ENCODE measurements around the gene AP1S1.

The AP1S1 gene

DNA sequence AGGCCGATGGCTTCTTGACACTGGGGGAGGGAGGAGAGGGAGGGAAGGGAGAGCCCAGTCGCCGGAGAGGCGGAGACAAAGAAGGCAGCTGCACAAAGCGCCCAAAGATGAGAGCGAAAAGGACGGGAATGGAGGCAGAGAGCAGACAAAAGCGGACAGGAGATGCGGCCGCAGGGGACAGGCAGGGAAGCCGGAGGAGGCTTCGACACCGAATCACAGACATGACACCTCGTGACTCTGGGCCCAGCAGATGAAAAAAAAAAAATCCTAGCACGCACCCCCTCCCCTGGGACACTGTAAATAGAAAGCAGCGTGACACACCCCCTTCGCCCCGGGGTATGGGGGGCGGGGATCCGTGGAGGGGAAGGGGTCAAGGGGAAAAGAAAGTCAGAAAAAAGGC, 24.8 kb downstream of the AP1S1 start:
- no peak for DNase-seq (ENCODE audit: low read depth in 1 of 2, low spot score in 1 of 2)
- TF ChIP-seq POLR2AphosphoS5 (IDR thresholded peaks at IDR 0.05; ENCODE audit: low read depth), result no peak
- TF ChIP-seq, protein P1, sequence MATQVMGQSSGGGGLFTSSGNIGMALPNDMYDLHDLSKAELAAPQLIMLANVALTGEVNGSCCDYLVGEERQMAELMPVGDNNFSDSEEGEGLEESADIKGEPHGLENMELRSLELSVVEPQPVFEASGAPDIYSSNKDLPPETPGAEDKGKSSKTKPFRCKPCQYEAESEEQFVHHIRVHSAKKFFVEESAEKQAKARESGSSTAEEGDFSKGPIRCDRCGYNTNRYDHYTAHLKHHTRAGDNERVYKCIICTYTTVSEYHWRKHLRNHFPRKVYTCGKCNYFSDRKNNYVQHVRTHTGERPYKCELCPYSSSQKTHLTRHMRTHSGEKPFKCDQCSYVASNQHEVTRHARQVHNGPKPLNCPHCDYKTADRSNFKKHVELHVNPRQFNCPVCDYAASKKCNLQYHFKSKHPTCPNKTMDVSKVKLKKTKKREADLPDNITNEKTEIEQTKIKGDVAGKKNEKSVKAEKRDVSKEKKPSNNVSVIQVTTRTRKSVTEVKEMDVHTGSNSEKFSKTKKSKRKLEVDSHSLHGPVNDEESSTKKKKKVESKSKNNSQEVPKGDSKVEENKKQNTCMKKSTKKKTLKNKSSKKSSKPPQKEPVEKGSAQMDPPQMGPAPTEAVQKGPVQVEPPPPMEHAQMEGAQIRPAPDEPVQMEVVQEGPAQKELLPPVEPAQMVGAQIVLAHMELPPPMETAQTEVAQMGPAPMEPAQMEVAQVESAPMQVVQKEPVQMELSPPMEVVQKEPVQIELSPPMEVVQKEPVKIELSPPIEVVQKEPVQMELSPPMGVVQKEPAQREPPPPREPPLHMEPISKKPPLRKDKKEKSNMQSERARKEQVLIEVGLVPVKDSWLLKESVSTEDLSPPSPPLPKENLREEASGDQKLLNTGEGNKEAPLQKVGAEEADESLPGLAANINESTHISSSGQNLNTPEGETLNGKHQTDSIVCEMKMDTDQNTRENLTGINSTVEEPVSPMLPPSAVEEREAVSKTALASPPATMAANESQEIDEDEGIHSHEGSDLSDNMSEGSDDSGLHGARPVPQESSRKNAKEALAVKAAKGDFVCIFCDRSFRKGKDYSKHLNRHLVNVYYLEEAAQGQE (IDR thresholded peaks at IDR 0.05; ENCODE audit: insufficient replicate concordance, low read depth), result no peak
- TF ChIP-seq GABPA (IDR thresholded peaks at IDR 0.05; ENCODE audit: low read depth), result no peak
- no peak for TF ChIP-seq SPI1 (IDR thresholded peaks at IDR 0.05; ENCODE audit: borderline replicate concordance, low read depth)
- Histone ChIP-seq H3K4me3 (replicated peaks; ENCODE audit: insufficient read depth, low read length) (no peak overlapping the region), H3K27ac (replicated peaks) (no peak overlapping the region), H3K27me3 (ENCODE audit: insufficient read depth, poor library complexity, severe bottlenecking) (peaks cover 52% of the 10 kb centered on the region)

DNA sequence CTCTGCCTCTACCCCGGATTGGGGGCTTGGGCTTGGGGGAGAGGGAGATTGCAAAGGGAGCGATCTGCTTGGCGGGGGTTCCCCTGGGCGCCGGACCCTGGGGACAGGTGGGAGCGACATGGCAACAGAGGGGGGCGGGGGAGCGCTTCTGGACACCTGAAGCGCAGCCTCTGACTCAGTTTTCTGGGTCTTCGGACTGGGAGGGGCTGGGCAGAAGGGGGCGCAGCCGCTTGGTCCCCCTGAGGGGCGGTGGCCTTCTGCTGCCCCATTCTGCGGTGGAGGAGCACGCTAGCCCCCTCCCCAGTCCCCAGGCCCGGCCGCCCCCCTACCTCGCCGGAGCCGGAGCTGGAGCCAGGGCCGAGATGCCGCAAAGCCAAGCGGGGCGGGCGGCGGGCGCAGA, 25.4 kb downstream of the AP1S1 start:
- Histone ChIP-seq H3K4me3 (replicated peaks; ENCODE audit: insufficient read depth, low read length) (no peak overlapping the region), H3K27me3 (ENCODE audit: insufficient read depth, poor library complexity, severe bottlenecking) (peaks cover 46% of the 10 kb centered on the region), H3K27ac (replicated peaks) (no peak overlapping the region)
- no peak for DNase-seq (ENCODE audit: low read depth in 1 of 2, low spot score in 1 of 2)
- TF ChIP-seq GABPA (IDR thresholded peaks at IDR 0.05; ENCODE audit: low read depth), result no peak

DNA sequence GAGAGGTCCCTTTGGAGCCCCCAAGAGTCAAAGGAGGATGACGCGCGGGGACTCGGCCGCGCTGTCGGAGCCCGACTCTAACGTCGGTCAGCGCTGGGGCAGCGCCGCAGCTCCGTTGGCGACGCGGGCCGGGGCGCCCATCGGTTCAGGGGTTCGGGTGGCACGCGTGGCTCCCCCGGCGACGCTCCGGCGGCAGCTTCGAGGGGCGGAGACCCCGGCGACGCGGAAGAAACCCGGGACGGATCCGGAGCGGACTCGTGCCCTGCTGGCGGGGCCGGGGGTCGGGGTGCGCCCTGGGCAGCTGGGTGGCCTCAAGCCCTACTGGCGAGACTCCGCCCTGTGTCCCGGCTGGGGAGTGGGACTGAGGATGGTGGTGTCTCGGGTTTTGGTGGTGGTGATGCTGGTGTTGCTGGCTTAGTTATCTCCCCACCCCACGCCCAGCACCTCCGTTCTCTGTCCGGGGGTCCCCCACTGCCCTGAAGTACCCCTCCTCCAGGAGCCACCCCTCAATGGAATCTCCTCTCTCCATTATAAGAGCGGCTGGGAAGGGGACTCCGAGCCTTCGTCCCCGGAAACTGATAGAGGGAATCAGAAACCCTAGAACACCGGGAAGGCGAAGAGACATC, 26.0 kb downstream of the AP1S1 start, which contains the start of gene NAT16:
Gene NAT16, minus strand, starts transcription at position 164 of the 626 bp plus-strand sequence. CDS start 5,486 bp downstream, outside the sequence.
- peaks cover 41% of the 10 kb centered on the region for H3K27me3 ChIP-seq (ENCODE audit: insufficient read depth, poor library complexity, severe bottlenecking)

DNA sequence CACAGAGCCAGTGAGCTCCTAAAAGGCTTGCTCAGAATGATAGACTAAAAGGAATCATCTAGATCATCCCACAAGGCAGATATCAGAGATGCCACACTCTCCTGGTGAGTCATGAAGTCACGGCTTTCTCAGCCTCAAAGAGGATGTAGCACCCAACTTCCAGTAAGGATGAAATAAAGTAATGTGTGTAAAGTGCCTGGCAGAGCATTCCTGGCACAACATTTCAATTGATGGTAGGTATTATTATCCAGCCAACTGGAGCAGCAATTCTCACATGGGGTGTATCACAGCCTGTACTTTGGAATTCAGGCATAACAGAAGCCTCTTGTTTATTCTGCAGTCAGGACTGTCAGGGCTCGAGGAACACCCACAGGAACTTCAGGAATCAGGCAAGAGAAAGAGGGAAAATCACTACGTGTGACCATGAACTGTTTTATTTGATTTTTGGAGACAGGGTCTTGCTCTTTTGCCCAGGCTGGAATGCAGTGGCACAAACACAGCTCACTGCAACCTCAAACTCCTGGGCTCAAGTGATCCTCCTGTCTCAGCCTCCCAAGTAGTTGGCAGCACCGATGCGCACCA, 31.1 kb downstream of the AP1S1 start:
- DNase-seq (ENCODE audit: low read depth in 1 of 2, low spot score in 1 of 2), result no peak
- TF ChIP-seq, protein P2, sequence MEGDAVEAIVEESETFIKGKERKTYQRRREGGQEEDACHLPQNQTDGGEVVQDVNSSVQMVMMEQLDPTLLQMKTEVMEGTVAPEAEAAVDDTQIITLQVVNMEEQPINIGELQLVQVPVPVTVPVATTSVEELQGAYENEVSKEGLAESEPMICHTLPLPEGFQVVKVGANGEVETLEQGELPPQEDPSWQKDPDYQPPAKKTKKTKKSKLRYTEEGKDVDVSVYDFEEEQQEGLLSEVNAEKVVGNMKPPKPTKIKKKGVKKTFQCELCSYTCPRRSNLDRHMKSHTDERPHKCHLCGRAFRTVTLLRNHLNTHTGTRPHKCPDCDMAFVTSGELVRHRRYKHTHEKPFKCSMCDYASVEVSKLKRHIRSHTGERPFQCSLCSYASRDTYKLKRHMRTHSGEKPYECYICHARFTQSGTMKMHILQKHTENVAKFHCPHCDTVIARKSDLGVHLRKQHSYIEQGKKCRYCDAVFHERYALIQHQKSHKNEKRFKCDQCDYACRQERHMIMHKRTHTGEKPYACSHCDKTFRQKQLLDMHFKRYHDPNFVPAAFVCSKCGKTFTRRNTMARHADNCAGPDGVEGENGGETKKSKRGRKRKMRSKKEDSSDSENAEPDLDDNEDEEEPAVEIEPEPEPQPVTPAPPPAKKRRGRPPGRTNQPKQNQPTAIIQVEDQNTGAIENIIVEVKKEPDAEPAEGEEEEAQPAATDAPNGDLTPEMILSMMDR (IDR thresholded peaks at IDR 0.05; ENCODE audit: insufficient read depth, low read length), result no peak
- no peak for TF ChIP-seq SPI1 (IDR thresholded peaks at IDR 0.05; ENCODE audit: borderline replicate concordance, low read depth)
- TF ChIP-seq, protein P1 (IDR thresholded peaks at IDR 0.05; ENCODE audit: insufficient replicate concordance, low read depth), result no peak
- no peak for TF ChIP-seq GABPA (IDR thresholded peaks at IDR 0.05; ENCODE audit: low read depth)
- TF ChIP-seq POLR2AphosphoS5 (IDR thresholded peaks at IDR 0.05; ENCODE audit: low read depth), result no peak
- peaks cover 16% of the 10 kb centered on the region for H3K27me3 ChIP-seq (ENCODE audit: insufficient read depth, poor library complexity, severe bottlenecking)
- no peak overlapping the region for H3K27ac ChIP-seq (replicated peaks)
- no peak overlapping the region for H3K4me3 ChIP-seq (replicated peaks; ENCODE audit: insufficient read depth, low read length)

More for the DNA sequence above, 26.0 kb downstream of the AP1S1 start, which contains the start of gene NAT16:
- H3K4me3 ChIP-seq (replicated peaks; ENCODE audit: insufficient read depth, low read length), result no peak within 1 kb of the TSS
- TF ChIP-seq GABPA (IDR thresholded peaks at IDR 0.05; ENCODE audit: low read depth), result no peak
- no peak for TF ChIP-seq SPI1 (IDR thresholded peaks at IDR 0.05; ENCODE audit: borderline replicate concordance, low read depth)
- TF ChIP-seq, protein P2 (IDR thresholded peaks at IDR 0.05; ENCODE audit: insufficient read depth, low read length), result no peak
- TF ChIP-seq, protein P1 (IDR thresholded peaks at IDR 0.05; ENCODE audit: insufficient replicate concordance, low read depth), result no peak
- TF ChIP-seq POLR2AphosphoS5 (IDR thresholded peaks at IDR 0.05; ENCODE audit: low read depth), result no peak
- no peak within 1 kb of the TSS for H3K27ac ChIP-seq (replicated peaks)
- DNase-seq (ENCODE audit: low read depth in 1 of 2, low spot score in 1 of 2), result no peak

All from HL-60 (cell line).